GM10266 (cell line): ENCODE results near the gene SPSB3.

Source experiments
- DNase-seq: peaks from one replicate; pipeline ENCODE4 v3.0.0; 2012; ENCODE audit errors: extremely low spot score
- TF ChIP-seq, protein P1 (sequence below): IDR thresholded peaks from 2 replicates; pipeline ENCODE4 v1.5.1; 2012; ENCODE audit warnings: mild to moderate bottlenecking, low read depth; ENCODE audit not compliant: control insufficient read depth, insufficient read depth; ENCODE audit errors: missing control alignments

Gene SPSB3

DNA sequence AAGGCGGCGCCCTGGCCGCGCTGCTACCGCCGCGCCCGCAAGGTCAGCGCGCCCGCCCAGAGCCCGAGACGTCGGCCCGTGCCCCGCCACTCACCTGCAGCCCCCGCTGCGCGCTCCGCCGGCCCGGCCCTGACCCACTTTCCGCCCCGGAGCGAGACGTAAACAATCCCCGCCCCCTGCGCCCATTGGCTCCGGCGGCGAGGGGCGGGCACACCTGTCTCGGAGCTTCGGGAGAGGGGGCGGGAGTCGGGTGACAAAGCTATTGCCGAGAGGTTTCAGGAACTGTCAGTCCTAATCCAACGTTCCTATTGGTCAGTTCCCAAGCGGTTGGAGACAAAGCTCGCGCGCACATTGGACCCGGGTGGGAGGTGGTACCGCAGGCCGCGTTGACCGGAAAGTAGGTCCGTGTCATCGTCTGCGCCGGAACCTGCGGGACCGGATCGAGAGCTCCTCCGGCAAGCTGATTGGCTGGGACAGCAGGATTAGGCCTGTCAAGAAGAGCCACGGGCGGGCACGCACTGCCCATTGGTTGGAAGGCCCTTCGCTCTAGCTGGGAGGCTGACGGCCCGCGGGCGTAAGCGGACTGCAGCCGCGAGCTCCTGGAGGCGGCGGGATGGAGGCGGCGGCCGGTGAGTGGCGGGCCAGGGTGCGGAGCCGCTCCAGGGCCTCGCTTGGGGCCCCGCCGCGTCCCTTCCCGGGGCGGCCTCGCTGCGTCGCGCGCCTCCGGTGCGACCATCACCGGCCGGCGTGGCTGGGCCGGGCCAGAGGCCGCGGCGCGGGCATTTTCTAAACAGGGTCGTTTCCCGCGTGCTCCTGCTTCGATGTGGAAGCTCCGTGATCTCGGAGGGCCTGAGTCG, at the start of gene SPSB3, which contains the start of gene NUBP2:
TSS of gene SPSB3 (minus strand) at position 164 of the 857 bp plus-strand sequence. CDS start 1,088 bp downstream, outside the sequence.
TSS of gene NUBP2 (plus strand) at position 553 of the 857 bp plus-strand sequence. CDS start at position 614, 61 bp downstream.
- DNase-seq: peak; percentile 100
- TF ChIP-seq, protein P1, sequence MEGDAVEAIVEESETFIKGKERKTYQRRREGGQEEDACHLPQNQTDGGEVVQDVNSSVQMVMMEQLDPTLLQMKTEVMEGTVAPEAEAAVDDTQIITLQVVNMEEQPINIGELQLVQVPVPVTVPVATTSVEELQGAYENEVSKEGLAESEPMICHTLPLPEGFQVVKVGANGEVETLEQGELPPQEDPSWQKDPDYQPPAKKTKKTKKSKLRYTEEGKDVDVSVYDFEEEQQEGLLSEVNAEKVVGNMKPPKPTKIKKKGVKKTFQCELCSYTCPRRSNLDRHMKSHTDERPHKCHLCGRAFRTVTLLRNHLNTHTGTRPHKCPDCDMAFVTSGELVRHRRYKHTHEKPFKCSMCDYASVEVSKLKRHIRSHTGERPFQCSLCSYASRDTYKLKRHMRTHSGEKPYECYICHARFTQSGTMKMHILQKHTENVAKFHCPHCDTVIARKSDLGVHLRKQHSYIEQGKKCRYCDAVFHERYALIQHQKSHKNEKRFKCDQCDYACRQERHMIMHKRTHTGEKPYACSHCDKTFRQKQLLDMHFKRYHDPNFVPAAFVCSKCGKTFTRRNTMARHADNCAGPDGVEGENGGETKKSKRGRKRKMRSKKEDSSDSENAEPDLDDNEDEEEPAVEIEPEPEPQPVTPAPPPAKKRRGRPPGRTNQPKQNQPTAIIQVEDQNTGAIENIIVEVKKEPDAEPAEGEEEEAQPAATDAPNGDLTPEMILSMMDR: no peak

DNA sequence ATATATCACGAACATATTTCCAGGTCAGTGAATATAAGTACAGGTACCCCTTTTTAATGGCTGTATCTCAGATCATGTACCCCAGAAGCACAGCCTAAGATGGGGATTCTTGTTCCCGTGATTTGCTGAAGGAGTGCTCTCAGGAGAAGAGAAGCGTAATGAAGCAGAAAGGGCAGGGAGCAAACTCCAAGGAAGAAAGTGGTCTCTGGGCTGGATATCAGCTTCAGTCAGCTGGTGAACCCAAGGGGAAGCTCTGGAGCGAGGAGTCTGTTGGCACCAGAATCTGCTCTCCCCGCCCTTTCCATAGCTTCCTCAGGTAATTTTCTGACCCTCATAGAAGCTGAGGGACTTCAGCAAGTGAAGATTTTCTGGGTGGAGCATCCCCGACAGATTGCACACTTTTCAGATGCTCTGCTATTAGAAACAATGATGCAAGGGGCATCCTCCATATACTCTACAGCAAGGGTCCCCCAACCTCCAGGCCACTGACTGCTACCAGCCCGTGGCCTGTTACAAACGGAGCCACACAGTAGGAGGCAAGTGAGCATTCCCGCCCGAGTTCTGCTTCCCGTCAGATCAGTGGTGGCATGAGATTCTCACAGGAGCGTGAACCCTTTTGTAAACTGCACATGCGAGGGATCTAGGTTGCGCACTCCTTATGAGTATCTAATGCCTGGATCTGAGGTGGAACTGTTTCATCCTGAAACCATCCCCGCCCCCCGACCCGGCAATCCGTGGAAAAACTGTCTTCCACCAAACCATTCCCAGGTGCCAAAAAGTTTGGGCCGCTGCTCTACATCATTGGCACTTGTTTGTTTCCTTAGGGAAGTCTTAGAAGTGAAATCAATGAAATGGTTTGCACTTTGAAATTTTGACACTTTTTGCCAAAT, 49.1 kb upstream of the SPSB3 start:
- TF ChIP-seq, protein P1: no peak

DNA sequence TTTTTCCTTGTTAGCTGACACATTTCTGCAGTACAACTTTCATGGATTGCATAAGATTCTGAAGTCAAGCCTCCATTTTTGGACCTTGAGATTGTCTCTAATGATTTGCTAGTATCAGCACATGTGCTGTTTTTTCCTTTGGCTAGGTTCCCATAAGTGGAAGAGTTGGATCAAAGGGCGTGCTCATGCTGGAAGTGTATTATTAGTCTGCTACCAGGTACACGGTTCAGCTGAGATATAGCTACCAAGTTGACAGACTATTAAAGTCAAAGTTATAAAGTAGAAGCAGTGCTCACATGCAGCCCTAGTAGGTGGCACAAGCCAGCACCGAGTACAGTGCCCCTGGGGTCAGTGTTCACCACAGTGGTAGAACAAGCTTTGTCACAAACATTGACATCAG, 47.8 kb upstream of the SPSB3 start:
- DNase-seq: no peak
- TF ChIP-seq, protein P1: no peak

More for the DNA sequence above, 49.1 kb upstream of the SPSB3 start:
- no peak for DNase-seq

GRCh38 chr16:1828645-1829410, 46.5 kb upstream of the SPSB3 start:
- TF ChIP-seq, protein P1: no peak
- DNase-seq: no peak

DNA sequence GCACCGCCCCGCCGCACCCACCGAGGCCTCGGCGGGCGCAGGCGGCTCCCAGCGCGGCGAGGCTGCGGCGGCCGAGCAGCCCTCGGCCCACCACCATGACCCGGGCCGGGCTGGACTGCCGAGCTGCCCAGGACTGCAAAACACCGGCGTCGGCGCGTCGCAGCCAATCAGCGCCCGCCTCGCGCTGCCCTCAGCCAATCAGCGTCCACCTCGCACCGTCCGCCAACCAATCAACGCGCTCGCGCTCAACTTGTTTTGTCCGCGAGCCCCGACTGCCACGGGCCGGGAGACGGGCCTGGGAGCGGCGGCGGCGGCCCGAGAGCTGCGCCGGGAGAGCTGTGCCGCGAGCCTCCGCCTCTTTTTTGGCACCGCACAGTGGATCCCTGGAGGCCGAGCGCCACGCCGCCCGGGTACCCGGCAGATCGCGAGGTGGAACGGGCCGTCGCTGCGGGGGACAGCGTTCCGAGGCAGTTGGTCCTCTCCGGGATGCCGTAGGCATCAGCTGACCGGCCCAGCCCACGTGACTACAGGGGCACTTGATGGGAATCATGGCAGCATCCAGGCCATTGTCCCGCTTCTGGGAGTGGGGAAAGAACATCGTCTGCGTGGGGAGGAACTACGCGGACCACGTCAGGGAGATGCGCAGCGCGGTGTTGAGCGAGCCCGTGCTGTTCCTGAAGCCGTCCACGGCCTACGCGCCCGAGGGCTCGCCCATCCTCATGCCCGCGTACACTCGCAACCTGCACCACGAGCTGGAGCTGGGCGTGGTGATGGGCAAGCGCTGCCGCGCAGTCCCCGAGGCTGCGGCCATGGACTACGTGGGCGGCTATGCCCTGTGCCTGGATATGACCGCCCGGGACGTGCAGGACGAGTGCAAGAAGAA, 44.6 kb upstream of the SPSB3 start, which contains the start of the genes FAHD1 and HAGH:
TSS of gene FAHD1 (plus strand) at position 516 of the 883 bp plus-strand sequence. CDS start at position 549, 33 bp downstream.
TSS of gene HAGH (minus strand) at position 135 of the 883 bp plus-strand sequence. CDS start at position 97, 38 bp downstream.
- DNase-seq: peak; percentile 100
- TF ChIP-seq, protein P1: no peak
